OCI-LY7 (cell line): ENCODE results near the gene MINDY4B. TPM values are rescaled to one million over a fixed set of nuclear protein-coding genes. Genes with fewer than 3 reads are reported as not detected.
"Not testable (repeated sequence)": the region's sequence is repeated elsewhere in the genome, so short reads cannot be mapped to it uniquely, and the experiment has no call there.

Experiments used
- BruUV-seq: library from RNA; stranded (reverse); fragments of 400-500 nt; replicated peaks from 2 replicates; lab custom pipeline; 2021; lab: Mats Ljungman, UMichigan
- CTCF ChIA-PET: fragments of 300-600 bp; sonication (Branson Sonifier 250); formaldehyde crosslinking; loops from one replicate; lab custom pipeline; 2022; ENCODE audit warnings: antibody characterized with exemption; ENCODE audit not compliant: unreplicated experiment; lab: Charles Lee
- POLR2A ChIA-PET: fragments of 300-600 bp; sonication (Branson Sonifier 250); formaldehyde crosslinking; loops from one replicate; lab custom pipeline; 2022; ENCODE audit warnings: antibody characterized with exemption; lab: Charles Lee
- DNase-seq: peaks from one replicate; pipeline ENCODE4 v3.0.0-alpha.2; 2015; ENCODE audit warnings: low spot score
- H2AFZ ChIP-seq: fragments of 200-600 bp; sonication (generic), shearing (Covaris generic); 2 replicates; pipeline ENCODE4 v1.6.1; 2014; ENCODE audit warnings: mild to moderate bottlenecking, antibody characterized with exemption, low read length, moderate library complexity
- H3K27ac ChIP-seq: fragments of 200-600 bp; sonication (generic); 2 replicates; pipeline ENCODE4 v1.5.1; 2014; ENCODE audit warnings: mixed run types, low read depth, mild to moderate bottlenecking, moderate library complexity, low read length, inconsistent platforms; ENCODE audit not compliant: poor library complexity, severe bottlenecking
- H3K36me3 ChIP-seq: fragments of 200-600 bp; sonication (generic); 2 replicates; pipeline ENCODE4 v1.6.1; 2014; ENCODE audit warnings: mild to moderate bottlenecking, antibody characterized with exemption, low read length, moderate library complexity, mixed read lengths; ENCODE audit not compliant: insufficient read depth
- H3K4me1 ChIP-seq: fragments of 200-600 bp; sonication (generic); 2 replicates; pipeline ENCODE4 v1.5.1; 2014; ENCODE audit warnings: mild to moderate bottlenecking, low read length; ENCODE audit not compliant: insufficient read depth, poor library complexity, severe bottlenecking
- H3K4me2 ChIP-seq: fragments of 200-600 bp; sonication (generic); 2 replicates; pipeline ENCODE4 v1.6.1; 2014; ENCODE audit warnings: mild to moderate bottlenecking, low read length
- H3K4me3 ChIP-seq: fragments of 200-600 bp; sonication (generic); 2 replicates; pipeline ENCODE4 v1.5.1; 2014; ENCODE audit warnings: mild to moderate bottlenecking, low read depth, low read length; ENCODE audit not compliant: poor library complexity, severe bottlenecking
- H3K79me2 ChIP-seq: fragments of 200-600 bp; sonication (generic); 2 replicates; pipeline ENCODE4 v1.6.1; 2016; ENCODE audit warnings: low read depth, mild to moderate bottlenecking, low read length, moderate library complexity, mixed read lengths; ENCODE audit not compliant: insufficient read depth
- H3K9me2 ChIP-seq: fragments of 200-600 bp; sonication (generic); 2 replicates; pipeline ENCODE4 v1.6.1; 2016; ENCODE audit warnings: mild to moderate bottlenecking, low read length, mixed read lengths; ENCODE audit not compliant: insufficient read depth
- H3K9me3 ChIP-seq: fragments of 200-600 bp; sonication (generic); 2 replicates; pipeline ENCODE4 v1.6.1; 2014; ENCODE audit warnings: mild to moderate bottlenecking, mixed run types, low read length, mixed read lengths
- H4K20me1 ChIP-seq: fragments of 200-600 bp; sonication (generic); 2 replicates; pipeline ENCODE4 v1.6.1; 2014; ENCODE audit warnings: mild to moderate bottlenecking, antibody characterized with exemption, low read length, moderate library complexity, mixed read lengths; ENCODE audit not compliant: insufficient read depth
- EZH2phosphoT487 ChIP-seq: fragments of 200-600 bp; sonication (generic); IDR thresholded peaks from 2 replicates; pipeline ENCODE4 v1.6.1; 2018; ENCODE audit warnings: low read depth, borderline replicate concordance, mild to moderate bottlenecking, mixed run types, antibody characterized with exemption, low read length, moderate library complexity, mixed read lengths
- intact Hi-C: fragments of 100-400 bp; cut with micrococcal nuclease; formaldehyde crosslinking; loops from one replicate; pipeline ENCODE4 v1.10.0; 2022; ENCODE audit not compliant: unreplicated experiment
- total RNA-seq, 2 experiments: library from RNA; depleted of rRNA in 1 of 2; stranded (reverse); fragments of >200 nt in 1 of 2; shearing (Covaris generic) in 1 of 2; gene quantifications; 2 replicates each; pipeline ENCODE4 v1.2.3, GENCODE V29; 2014 to 2022
- TF ChIP-seq, protein P1 (sequence below): fragments of 200-600 bp; sonication (generic); conservative IDR thresholded peaks from 2 replicates; pipeline ENCODE4 v1.5.1; 2014; ENCODE audit warnings: mild to moderate bottlenecking, antibody characterized with exemption, low read length, moderate library complexity, mixed read lengths

The MINDY4B gene
- total RNA-seq, 2 experiments from 2014 or later = not detected

DNA sequence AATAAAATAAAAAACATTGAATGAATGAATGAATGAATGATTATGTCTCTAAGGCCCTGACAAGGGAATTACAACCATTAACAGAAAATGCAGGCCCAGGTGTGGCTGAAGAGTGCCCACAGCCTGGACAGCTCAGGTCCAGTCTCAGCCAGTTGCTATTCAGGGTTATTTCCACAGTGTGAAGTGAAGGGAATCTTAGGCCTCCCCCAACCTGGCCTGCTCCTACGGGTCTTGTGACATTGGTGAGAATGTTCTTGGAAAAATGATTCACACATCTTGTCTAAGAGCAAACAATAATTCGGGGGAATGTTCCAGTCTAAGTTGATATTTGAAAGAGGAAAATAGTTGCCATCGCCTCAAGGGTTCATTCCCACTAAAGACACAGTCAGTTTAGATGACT lies 37.0 kb downstream of the MINDY4B start:
- CTCF ChIA-PET = no interaction called here
- POLR2A ChIA-PET = no interaction called here
- intact Hi-C loops = no loop called here
- Histone ChIP-seq H3K4me3 (no peak overlapping the region), H3K79me2 (no peaks in the 10 kb centered on the region), H3K27ac (no peak overlapping the region), H4K20me1 (no peaks in the 10 kb centered on the region), H2AFZ (no peak overlapping the region), H3K4me2 (no peak overlapping the region), H3K9me2 (no peaks in the 10 kb centered on the region), H3K4me1 (no peaks in the 10 kb centered on the region), H3K36me3 (no peaks in the 10 kb centered on the region), H3K9me3 (no peaks in the 10 kb centered on the region)
- no TSS peak for BruUV-seq
- no peak for DNase-seq
- TF ChIP-seq, protein P1, sequence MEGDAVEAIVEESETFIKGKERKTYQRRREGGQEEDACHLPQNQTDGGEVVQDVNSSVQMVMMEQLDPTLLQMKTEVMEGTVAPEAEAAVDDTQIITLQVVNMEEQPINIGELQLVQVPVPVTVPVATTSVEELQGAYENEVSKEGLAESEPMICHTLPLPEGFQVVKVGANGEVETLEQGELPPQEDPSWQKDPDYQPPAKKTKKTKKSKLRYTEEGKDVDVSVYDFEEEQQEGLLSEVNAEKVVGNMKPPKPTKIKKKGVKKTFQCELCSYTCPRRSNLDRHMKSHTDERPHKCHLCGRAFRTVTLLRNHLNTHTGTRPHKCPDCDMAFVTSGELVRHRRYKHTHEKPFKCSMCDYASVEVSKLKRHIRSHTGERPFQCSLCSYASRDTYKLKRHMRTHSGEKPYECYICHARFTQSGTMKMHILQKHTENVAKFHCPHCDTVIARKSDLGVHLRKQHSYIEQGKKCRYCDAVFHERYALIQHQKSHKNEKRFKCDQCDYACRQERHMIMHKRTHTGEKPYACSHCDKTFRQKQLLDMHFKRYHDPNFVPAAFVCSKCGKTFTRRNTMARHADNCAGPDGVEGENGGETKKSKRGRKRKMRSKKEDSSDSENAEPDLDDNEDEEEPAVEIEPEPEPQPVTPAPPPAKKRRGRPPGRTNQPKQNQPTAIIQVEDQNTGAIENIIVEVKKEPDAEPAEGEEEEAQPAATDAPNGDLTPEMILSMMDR = no peak
- TF ChIP-seq EZH2phosphoT487 = no peak

DNA sequence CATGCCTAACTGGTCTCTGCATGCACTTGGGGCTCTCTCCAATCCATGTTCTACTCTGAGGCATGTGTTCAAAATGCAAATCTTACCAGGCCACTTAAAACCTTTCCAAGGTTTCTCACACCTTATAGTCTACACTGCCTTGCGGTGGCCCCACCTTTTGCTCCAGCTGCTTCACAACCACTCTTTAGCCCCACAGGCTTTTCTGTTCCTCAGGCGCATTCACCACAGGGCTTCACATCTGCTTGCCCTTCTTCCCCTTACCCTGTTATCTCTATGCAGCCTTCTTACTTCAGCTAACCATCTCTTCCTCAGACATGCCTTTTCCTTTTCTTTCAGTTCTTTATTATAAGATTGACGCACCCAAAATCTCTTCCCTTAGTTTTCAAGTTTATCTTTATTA lies 37.8 kb downstream of the MINDY4B start:
- Histone ChIP-seq H2AFZ (no peak overlapping the region), H3K4me2 (no peak overlapping the region), H4K20me1 (no peaks in the 10 kb centered on the region), H3K27ac (no peak overlapping the region), H3K9me3 (no peaks in the 10 kb centered on the region), H3K4me1 (no peaks in the 10 kb centered on the region), H3K9me2 (no peaks in the 10 kb centered on the region), H3K79me2 (no peaks in the 10 kb centered on the region), H3K36me3 (no peaks in the 10 kb centered on the region), H3K4me3 (no peak overlapping the region)
- BruUV-seq = no TSS peak
- ChIA-PET POLR2A (no interaction called here), CTCF (no interaction called here)
- intact Hi-C loops = no loop called here
- TF ChIP-seq, protein P1 = no peak
- no peak for TF ChIP-seq EZH2phosphoT487
- no peak for DNase-seq

DNA sequence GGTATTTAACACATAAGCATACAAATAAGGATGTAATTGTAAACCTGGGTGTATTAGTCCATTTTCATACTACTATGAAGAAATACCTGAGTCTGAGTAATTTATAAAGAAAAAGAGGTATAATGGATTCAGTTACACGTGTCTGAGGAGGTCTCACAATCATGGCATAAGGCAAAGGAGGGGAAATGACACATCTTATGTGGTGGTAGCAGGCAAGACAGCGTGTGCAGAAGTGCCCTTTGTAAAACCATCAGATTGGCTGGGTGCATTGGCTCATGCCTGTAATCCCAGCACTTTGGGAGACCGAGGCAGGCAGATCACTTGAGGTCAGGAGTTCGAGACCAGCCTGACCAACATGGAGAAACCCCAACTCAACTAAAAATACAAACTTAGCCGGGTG lies 41.3 kb downstream of the MINDY4B start:
- H3K9me2 ChIP-seq, BruUV-seq, H3K79me2 ChIP-seq, H3K4me3 ChIP-seq, H3K36me3 ChIP-seq, H3K4me2 ChIP-seq, H3K27ac ChIP-seq, DNase-seq, H2AFZ ChIP-seq, H3K4me1 ChIP-seq, H3K9me3 ChIP-seq, CTCF ChIA-PET, H4K20me1 ChIP-seq, POLR2A ChIA-PET: not testable (repeated sequence)
- intact Hi-C loops = loop anchor here (2.0 kb wide), 2 partner anchors 77 to 335 kb away; no protein-coding TSS in a partner anchor
